Effector memory CD8-positive, alpha-beta T cell (primary cell): ENCODE results near the gene HDAC11.

ENCODE experiments used
- ATAC-seq: fragments of 150-1000 bp; cut with Tn5 transposase; replicated peaks from 2 replicates; pipeline ENCODE4 v1.10.0; 2021; ENCODE audit warnings: mild to moderate bottlenecking, moderate library complexity
- DNase-seq, 3 experiments: peaks; one replicate each; pipeline ENCODE4 v3.0.0; 2021
- H3K27ac Mint-ChIP-seq, 2 donors: one replicate each; pipeline ENCODE4 v1.8.0; 2022; ENCODE audit warnings: mild to moderate bottlenecking in 2 of 2, mixed read lengths in 2 of 2, moderate library complexity in 2 of 2
- H3K27me3 Mint-ChIP-seq, 2 donors: one replicate each; pipeline ENCODE4 v1.8.0; 2022; ENCODE audit warnings: mixed read lengths in 2 of 2
- H3K36me3 Mint-ChIP-seq: one replicate; pipeline ENCODE4 v1.8.0; 2022; ENCODE audit warnings: mild to moderate bottlenecking, moderate library complexity, mixed read lengths; ENCODE audit not compliant: insufficient read depth
- H3K4me1 Mint-ChIP-seq, 2 donors: one replicate each; pipeline ENCODE4 v1.8.0; 2022; ENCODE audit warnings: low read depth in 2 of 2, mixed read lengths in 2 of 2
- H3K4me3 Mint-ChIP-seq, 2 donors: one replicate each; pipeline ENCODE4 v1.8.0; 2022; ENCODE audit warnings: mild to moderate bottlenecking in 2 of 2, mixed read lengths in 2 of 2, moderate library complexity in 2 of 2
- H3K9me3 Mint-ChIP-seq, 2 donors: one replicate each; pipeline ENCODE4 v1.8.0; 2022; ENCODE audit warnings: mixed read lengths in 2 of 2

Gene HDAC11

DNA sequence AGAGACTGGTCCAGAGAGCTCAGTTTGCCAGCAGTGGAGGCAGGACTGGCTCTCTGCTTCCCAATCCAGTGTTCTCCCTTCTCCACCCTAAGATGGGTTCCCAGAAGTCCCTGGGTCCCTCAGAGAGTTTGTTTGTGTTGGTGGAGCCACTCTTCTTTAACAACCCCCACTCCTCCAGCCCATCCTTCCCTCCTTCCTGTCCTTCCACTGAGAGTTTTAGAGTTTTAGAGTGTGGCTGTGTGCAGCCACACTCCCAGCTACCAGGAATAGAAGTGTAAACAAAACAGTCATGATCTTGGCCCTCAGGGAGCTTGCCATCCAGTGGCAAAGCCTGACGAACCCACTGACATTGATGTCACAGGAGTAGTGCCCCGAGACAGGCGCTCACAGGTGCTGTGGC lies 56.3 kb downstream of the HDAC11 start:
- Mint-ChIP-seq H3K27me3 (peaks cover 49 to 80% of the 10 kb centered on the region in 2 donors), H3K9me3 (no peaks in the 10 kb centered on the region), H3K36me3 (peaks cover 3% of the 10 kb centered on the region)

DNA sequence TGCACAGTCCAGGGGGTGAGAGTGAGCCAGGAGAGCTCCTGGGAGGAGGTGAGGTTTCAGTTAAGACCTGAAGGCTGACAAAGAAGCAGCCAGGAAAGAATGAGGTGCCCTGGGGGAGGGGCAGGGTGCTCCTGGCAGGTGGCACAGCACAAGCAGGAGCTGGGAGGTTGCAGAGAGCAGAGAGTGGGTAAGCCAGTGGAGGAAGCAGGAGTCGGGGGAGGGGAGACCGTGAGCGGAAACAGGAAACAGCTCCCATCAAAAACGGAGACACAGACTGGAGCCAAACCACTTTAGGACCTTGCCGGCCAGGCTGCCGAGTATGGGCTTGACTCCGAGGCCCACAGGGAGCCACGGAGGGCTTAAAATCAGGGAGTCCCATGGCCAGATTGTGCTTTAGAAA lies 56.7 kb downstream of the HDAC11 start:
- Mint-ChIP-seq H3K36me3 (peaks cover 3% of the 10 kb centered on the region), H3K4me1 (peaks cover 6 to 7% of the 10 kb centered on the region in 2 donors), H3K4me3 (peak overlapping the region in 1 of 2 donors; percentile 19), H3K27me3 (peaks cover 49 to 76% of the 10 kb centered on the region in 2 donors), H3K27ac (no peak overlapping the region), H3K9me3 (no peaks in the 10 kb centered on the region)
- DNase-seq (no peak), ATAC-seq (no peak)

More for the DNA sequence above, 56.3 kb downstream of the HDAC11 start:
- Mint-ChIP-seq H3K4me1 (peaks cover 6 to 7% of the 10 kb centered on the region in 2 donors), H3K4me3 (peak overlapping the region in 1 of 2 donors; percentile 19), H3K27ac (no peak overlapping the region)
- DNase-seq (no peak), ATAC-seq (no peak)

GRCh38 chr3:13537244-13537908 lies 57.3 kb downstream of the HDAC11 start:
- Mint-ChIP-seq H3K27ac (no peak overlapping the region), H3K36me3 (peaks cover 3% of the 10 kb centered on the region), H3K4me1 (peaks cover 6 to 7% of the 10 kb centered on the region in 2 donors), H3K4me3 (no peak overlapping the region), H3K9me3 (no peaks in the 10 kb centered on the region), H3K27me3 (peaks cover 49 to 71% of the 10 kb centered on the region in 2 donors)
- no peak for DNase-seq
- no peak for ATAC-seq

DNA sequence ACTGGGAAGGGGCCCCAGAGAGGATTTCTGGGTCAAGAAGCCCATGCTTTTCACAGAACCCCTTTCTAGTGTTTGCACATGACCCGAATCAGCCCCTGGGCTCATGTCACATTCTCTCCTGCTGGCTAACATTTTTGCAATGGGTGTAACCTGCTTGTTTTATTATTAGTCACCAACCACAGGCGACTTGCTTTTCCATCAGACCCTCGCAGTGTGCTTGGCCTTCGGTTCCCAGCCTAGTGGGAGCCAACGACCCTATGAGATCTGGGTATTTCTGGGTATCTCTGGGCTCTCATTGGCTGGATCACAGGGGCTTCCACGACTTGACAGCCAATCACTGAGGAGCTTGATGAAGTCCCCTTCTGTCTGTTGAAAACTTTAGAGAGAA lies 57.8 kb downstream of the HDAC11 start:
- H3K27me3 Mint-ChIP-seq = peaks cover 49 to 66% of the 10 kb centered on the region in 2 donors
- no peak overlapping the region for H3K4me3 Mint-ChIP-seq
- no peaks in the 10 kb centered on the region for H3K9me3 Mint-ChIP-seq
- ATAC-seq (no peak), DNase-seq (no peak)
- H3K4me1 Mint-ChIP-seq = peaks cover 6 to 7% of the 10 kb centered on the region in 2 donors
- H3K36me3 Mint-ChIP-seq = peaks cover 3% of the 10 kb centered on the region
- no peak overlapping the region for H3K27ac Mint-ChIP-seq

DNA sequence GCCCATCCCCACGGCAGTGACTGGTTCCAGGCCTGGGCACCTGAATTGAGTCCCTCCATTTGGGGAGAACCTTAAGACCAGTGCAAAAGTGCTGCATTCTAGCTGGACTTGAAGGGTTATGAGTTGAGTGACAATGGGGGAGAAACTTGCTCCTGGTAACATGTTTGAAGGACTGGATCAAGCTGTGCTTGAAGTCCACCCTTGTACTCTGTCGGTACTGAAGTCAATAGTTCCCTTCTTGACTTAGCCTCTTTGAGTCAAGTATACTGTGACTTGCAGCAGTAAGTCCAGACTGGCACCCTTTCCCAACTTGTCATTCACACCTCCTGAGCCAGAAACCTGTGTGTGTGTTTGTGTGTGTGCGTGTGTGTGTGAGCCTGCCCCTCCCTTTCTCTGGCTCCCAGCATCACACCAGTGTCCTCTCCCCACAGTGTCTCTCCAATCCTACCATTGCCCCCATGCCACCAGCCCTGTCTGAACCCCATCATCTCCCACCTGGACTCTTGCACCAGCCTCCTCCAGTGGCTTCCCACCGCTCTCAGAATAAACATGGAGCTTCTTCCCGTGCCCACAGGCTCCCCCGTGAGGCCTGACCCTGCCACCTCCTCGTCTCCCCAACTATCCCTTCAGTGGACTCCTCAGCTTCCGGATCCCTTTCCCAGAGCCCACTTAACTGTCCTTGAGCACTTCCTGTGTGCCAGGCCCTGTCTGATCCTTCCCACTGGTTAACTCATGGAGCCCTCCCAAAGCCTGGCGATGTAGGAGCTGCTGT lies 58.6 kb downstream of the HDAC11 start:
- Mint-ChIP-seq H3K9me3 (no peaks in the 10 kb centered on the region), H3K4me1 (peaks cover 6 to 7% of the 10 kb centered on the region in 2 donors), H3K27ac (no peak overlapping the region), H3K36me3 (peaks cover 3% of the 10 kb centered on the region), H3K4me3 (no peak overlapping the region), H3K27me3 (peaks cover 47 to 64% of the 10 kb centered on the region in 2 donors)
- ATAC-seq = no peak
- no peak for DNase-seq

GRCh38 chr3:13539292-13539638 lies 59.2 kb downstream of the HDAC11 start:
- H3K4me3 Mint-ChIP-seq = no peak overlapping the region
- no peaks in the 10 kb centered on the region for H3K9me3 Mint-ChIP-seq
- H3K27ac Mint-ChIP-seq = no peak overlapping the region
- DNase-seq (no peak), ATAC-seq (no peak)
- H3K4me1 Mint-ChIP-seq = peaks cover 6 to 7% of the 10 kb centered on the region in 2 donors
- peaks cover 3% of the 10 kb centered on the region for H3K36me3 Mint-ChIP-seq
- H3K27me3 Mint-ChIP-seq = peaks cover 50 to 65% of the 10 kb centered on the region in 2 donors

DNA sequence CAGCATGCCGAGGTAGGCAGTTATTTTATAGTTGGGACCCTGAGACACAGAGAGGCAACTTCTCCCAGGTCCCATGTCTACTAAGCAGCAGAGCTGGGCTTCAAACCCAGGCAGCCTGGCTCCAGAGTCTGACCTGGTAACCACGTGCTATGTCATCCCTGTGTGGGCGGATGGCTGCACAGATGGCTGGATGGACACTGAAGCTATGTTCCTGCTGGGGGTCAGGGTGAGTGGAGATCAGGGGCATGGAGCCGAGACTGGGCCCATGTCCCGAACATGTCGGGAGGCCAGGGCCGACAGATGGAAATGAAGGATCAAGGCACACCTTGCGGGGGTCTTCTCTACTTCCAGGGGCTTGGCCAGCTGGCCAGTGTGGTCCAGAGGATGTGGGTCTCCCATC lies 59.6 kb downstream of the HDAC11 start:
- Mint-ChIP-seq H3K4me1 (peaks cover 6 to 10% of the 10 kb centered on the region in 2 donors), H3K9me3 (no peaks in the 10 kb centered on the region), H3K4me3 (no peak overlapping the region), H3K27me3 (peaks cover 53 to 66% of the 10 kb centered on the region in 2 donors), H3K27ac (no peak overlapping the region), H3K36me3 (peaks cover 2% of the 10 kb centered on the region)
- no peak for DNase-seq
- no peak for ATAC-seq

DNA sequence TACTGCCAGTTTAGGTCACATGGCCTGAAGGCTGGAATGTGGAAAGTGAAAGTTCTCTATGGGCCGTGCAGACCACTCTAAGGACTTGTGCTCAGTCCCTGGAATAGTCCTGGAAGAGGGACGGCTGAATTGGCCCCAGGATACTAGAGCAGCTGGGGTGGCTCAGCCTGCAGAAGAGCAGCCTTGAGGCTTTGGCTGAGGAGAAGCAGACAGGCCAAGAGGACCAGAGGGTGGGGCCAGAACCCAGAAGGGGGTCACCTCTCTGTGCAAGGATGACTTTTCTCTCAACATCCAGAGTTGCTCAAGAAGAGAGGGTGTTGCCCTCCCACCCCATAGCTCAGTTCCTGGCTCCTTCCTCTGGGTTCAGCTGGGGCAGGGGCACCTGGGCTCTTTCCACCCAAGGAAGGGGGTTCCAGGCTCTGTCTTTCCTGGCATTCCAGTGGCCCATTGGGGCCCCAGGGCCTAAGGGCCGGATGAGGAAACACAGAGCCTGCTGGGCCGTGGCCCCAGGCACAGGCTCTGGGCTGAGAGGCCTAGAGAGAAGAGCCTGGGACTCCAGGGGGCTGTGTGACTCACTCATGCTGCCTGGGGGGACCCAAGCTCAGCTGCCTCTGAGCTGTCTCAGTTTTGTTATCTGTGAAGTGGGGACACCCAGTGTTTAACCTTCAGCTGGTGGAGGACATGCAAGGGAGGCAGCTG lies 60.3 kb downstream of the HDAC11 start:
- peaks cover 53 to 66% of the 10 kb centered on the region in 2 donors for H3K27me3 Mint-ChIP-seq
- H3K4me3 Mint-ChIP-seq = no peak overlapping the region
- DNase-seq (no peak), ATAC-seq (no peak)
- peaks cover 12 to 16% of the 10 kb centered on the region in 2 donors for H3K4me1 Mint-ChIP-seq
- H3K27ac Mint-ChIP-seq = no peak overlapping the region
- H3K36me3 Mint-ChIP-seq = no peaks in the 10 kb centered on the region
- no peaks in the 10 kb centered on the region for H3K9me3 Mint-ChIP-seq

DNA sequence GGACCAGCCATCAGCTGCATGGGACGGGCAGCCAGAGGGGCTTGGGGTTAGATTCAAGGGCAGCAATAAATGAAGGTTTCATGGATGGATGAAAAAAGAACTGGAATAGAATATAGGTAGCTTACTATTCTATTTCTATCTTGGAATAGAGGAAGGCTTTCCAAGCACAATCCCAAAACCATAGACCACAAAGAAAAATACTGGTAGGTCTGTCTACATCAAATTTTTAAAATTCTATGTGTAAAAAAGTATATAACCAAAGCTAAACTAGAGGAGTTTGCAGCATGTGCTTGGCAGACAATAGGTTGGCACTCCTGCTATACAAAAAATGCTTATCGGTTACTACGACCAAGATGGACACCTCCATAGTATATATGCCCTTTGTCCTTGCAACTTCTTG lies 61.6 kb downstream of the HDAC11 start:
- Mint-ChIP-seq H3K36me3 (no peaks in the 10 kb centered on the region), H3K4me3 (no peak overlapping the region), H3K9me3 (no peaks in the 10 kb centered on the region), H3K27me3 (peaks cover 45 to 64% of the 10 kb centered on the region in 2 donors), H3K4me1 (peaks cover 8 to 13% of the 10 kb centered on the region in 2 donors), H3K27ac (no peak overlapping the region)
- ATAC-seq = no peak
- DNase-seq = no peak

DNA sequence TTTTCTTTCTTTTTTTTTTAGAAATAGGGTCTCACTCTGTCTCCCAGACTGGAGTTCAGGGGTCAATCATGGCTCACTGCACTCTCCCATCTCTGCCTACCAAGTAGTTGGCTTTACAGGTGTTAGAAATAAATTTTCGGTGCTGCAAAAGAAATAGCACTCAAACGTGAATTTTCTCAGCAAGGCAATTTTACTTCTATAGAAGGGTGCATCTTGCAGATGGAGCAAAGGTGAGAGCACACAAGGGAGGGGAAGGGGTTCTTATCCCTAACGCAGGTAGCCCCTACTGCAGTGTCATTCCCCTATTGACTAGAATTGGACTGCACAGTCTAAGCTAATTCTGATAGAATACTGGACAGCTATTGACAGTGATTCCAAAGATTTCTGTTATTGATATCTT lies 62.0 kb downstream of the HDAC11 start:
- Mint-ChIP-seq H3K4me1 (peaks cover 5 to 11% of the 10 kb centered on the region in 2 donors), H3K27me3 (peaks cover 40 to 64% of the 10 kb centered on the region in 2 donors), H3K9me3 (no peaks in the 10 kb centered on the region), H3K4me3 (no peak overlapping the region), H3K36me3 (no peaks in the 10 kb centered on the region), H3K27ac (no peak overlapping the region)
- no peak for DNase-seq
- ATAC-seq = no peak

DNA sequence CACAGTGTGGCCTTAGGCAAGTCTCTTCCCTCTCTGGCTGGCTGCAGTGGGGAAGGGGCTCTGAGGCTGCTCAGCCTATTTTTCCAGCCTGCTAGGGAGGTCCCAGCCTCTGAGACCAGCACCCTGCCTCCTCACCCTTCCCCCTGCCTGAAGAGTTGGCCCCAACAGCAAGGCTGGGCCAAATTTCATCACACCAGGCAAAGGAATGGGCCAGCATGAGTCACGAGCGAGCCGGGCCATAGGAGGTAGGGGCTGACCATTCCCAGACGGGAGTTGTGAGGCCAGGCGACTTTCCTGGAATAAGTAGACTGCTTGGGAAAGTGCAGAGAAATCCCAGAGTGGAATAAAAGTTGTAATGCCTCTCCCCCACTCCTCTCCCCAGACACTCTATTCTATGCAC lies 63.1 kb downstream of the HDAC11 start:
- Mint-ChIP-seq H3K27me3 (peaks cover 47 to 70% of the 10 kb centered on the region in 2 donors), H3K27ac (no peak overlapping the region), H3K9me3 (no peaks in the 10 kb centered on the region), H3K4me1 (peaks cover 8 to 16% of the 10 kb centered on the region in 2 donors), H3K4me3 (no peak overlapping the region), H3K36me3 (no peaks in the 10 kb centered on the region)
- DNase-seq (no peak), ATAC-seq (no peak)

GRCh38 chr3:13544293-13544831 lies 64.3 kb downstream of the HDAC11 start:
- Mint-ChIP-seq H3K27ac (peak overlapping the region in 1 of 2 donors; percentile 53), H3K4me1 (peaks cover 11 to 17% of the 10 kb centered on the region in 2 donors)
- DNase-seq = no peak

DNA sequence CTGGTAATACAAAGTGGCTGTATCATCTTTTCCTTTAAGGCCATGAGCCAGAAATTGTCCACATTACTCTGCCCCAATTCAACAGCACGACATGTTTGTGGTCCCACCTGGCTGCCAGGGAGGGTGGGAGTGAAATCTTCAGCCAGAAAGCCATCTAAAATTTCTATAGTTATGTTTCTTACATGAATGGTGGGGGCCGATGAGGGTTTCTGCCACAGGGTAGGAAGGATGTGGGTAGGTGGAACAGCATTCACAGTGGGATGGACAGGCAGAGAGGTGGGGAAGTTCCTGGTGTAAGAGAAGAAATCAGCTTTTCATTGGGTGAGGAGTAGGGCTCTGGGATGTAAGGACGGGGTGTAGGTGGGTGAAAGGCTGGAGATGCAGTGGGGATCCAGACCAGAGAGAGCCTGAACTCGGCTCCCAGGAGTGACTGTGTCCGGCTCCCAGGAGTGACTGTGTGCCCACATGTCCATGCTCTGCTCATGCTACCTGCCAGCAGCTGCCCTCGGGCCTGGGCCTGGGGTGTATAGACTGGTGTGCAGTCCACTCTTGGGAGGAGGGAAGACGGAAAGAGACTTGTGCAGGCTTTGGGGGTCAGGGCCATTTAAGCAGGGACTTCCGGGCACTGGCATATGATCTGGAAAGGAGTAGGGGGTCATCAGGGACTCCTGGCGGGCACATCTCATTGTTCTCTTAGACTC lies 65.0 kb downstream of the HDAC11 start:
- H3K4me1 Mint-ChIP-seq = peaks cover 15 to 21% of the 10 kb centered on the region in 2 donors
- H3K27me3 Mint-ChIP-seq = peaks cover 50 to 66% of the 10 kb centered on the region in 2 donors
- H3K27ac Mint-ChIP-seq = no peak overlapping the region
- H3K4me3 Mint-ChIP-seq = no peak overlapping the region
- DNase-seq (no peak), ATAC-seq (no peak)
- H3K9me3 Mint-ChIP-seq = no peaks in the 10 kb centered on the region
- no peaks in the 10 kb centered on the region for H3K36me3 Mint-ChIP-seq

More at GRCh38 chr3:13544293-13544831, 64.3 kb downstream of the HDAC11 start:
- no peaks in the 10 kb centered on the region for H3K9me3 Mint-ChIP-seq
- H3K27me3 Mint-ChIP-seq = peaks cover 44 to 66% of the 10 kb centered on the region in 2 donors
- H3K4me3 Mint-ChIP-seq = no peak overlapping the region
- no peaks in the 10 kb centered on the region for H3K36me3 Mint-ChIP-seq
- peak; percentile 68 for ATAC-seq
